Mesendoderm (in vitro differentiated cells): ENCODE measurements around the gene TWIST2.

ENCODE experiments used
- DNase-seq: peaks from one replicate; pipeline ENCODE4 v3.0.0; 2013
- H2AK5ac ChIP-seq: 2 replicates; pipeline ENCODE4 v1.6.1; 2013; ENCODE audit warnings: low read length, inconsistent platforms
- H2BK120ac ChIP-seq: 2 replicates; pipeline ENCODE4 v1.6.1; 2013; ENCODE audit warnings: low read depth, mild to moderate bottlenecking, low read length, moderate library complexity, mixed read lengths
- H2BK15ac ChIP-seq: replicated peaks from 2 replicates; pipeline ENCODE4 v1.6.1; 2013; ENCODE audit warnings: low read depth, mild to moderate bottlenecking, moderate library complexity
- H2BK5ac ChIP-seq: 2 replicates; pipeline ENCODE4 v1.6.1; 2013; ENCODE audit warnings: low read length, inconsistent platforms
- H3K18ac ChIP-seq: 2 replicates; pipeline ENCODE4 v1.6.1; 2013; ENCODE audit warnings: mild to moderate bottlenecking, low read length, mixed read lengths
- H3K23ac ChIP-seq: one replicate; pipeline ENCODE4 v1.6.1; 2013; ENCODE audit warnings: low read length
- H3K27ac ChIP-seq: 2 replicates; pipeline ENCODE4 v1.5.1; 2013; ENCODE audit warnings: low read depth, mild to moderate bottlenecking, inconsistent platforms, low read length, moderate library complexity
- H3K27me3 ChIP-seq: 2 replicates; pipeline ENCODE4 v1.6.1; 2013; ENCODE audit warnings: low read length, control low read depth, mild to moderate bottlenecking, inconsistent platforms; ENCODE audit not compliant: insufficient read depth, poor library complexity
- H3K36me3 ChIP-seq: 2 replicates; pipeline ENCODE4 v1.6.1; 2013; ENCODE audit warnings: low read length, inconsistent platforms; ENCODE audit not compliant: control insufficient read depth, insufficient read depth
- H3K4ac ChIP-seq: one replicate; pipeline ENCODE4 v1.6.1; 2013; ENCODE audit warnings: low read depth, mild to moderate bottlenecking, low read length, moderate library complexity
- H3K4me1 ChIP-seq: 2 replicates; pipeline ENCODE4 v1.6.1; 2013; ENCODE audit warnings: low read depth, low read length, inconsistent platforms; ENCODE audit not compliant: control insufficient read depth
- H3K4me2 ChIP-seq: 2 replicates; pipeline ENCODE4 v1.6.1; 2013; ENCODE audit warnings: low read length
- H3K4me3 ChIP-seq: 2 replicates; pipeline ENCODE4 v1.5.1; 2013; ENCODE audit warnings: mild to moderate bottlenecking, low read length
- H3K56ac ChIP-seq: one replicate; pipeline ENCODE4 v1.6.1; 2013; ENCODE audit warnings: low read length
- H3K79me1 ChIP-seq: 2 replicates; pipeline ENCODE4 v1.6.1; 2013; ENCODE audit warnings: low read length, inconsistent platforms
- H3K79me2 ChIP-seq: 2 replicates; pipeline ENCODE4 v1.6.1; 2013; ENCODE audit warnings: mild to moderate bottlenecking, low read length; ENCODE audit not compliant: control insufficient read depth, insufficient read depth
- H3K9ac ChIP-seq: 2 replicates; pipeline ENCODE4 v1.6.1; 2013; ENCODE audit warnings: low read length, inconsistent platforms
- H4K5ac ChIP-seq: one replicate; pipeline ENCODE4 v1.6.1; 2013; ENCODE audit warnings: low read length
- H4K8ac ChIP-seq: one replicate; pipeline ENCODE4 v1.6.1; 2013; ENCODE audit warnings: low read depth, mild to moderate bottlenecking, control low read depth, low read length, moderate library complexity
- WGBS: extraction: QIAGEN DNeasy Blood & Tissue Kit; methylation state at CpG from one replicate; pipeline ENCODE4 v1.1.7; 2013; ENCODE audit warnings: low lambda C conversion rate, missing lambda C conversion rate; ENCODE audit not compliant: insufficient coverage; ENCODE audit errors: extremely low coverage; 5-methylcytosine and 5-hydroxymethylcytosine counted together

TWIST2 gene

GRCh38 chr2:238821944-238822670 is 25.8 kb upstream of the TWIST2 start:
- H2BK120ac ChIP-seq, result no peak overlapping the region
- H3K23ac ChIP-seq, result no peak overlapping the region
- no peak overlapping the region for H3K18ac ChIP-seq
- no CpG with 5 or more reads among the region's 10 CpGs for WGBS
- H4K8ac ChIP-seq, result no peak overlapping the region
- H3K9ac ChIP-seq, result no peak overlapping the region
- H2BK15ac ChIP-seq, result no peak overlapping the region
- no peak overlapping the region for H3K27ac ChIP-seq
- no peaks in the 10 kb centered on the region for H3K79me2 ChIP-seq
- H3K4me1 ChIP-seq, result peaks cover 11% of the 10 kb centered on the region
- H3K4me3 ChIP-seq, result no peak overlapping the region
- no peak overlapping the region for H3K4ac ChIP-seq
- no peak overlapping the region for H2AK5ac ChIP-seq
- H3K56ac ChIP-seq, result no peak overlapping the region
- H3K79me1 ChIP-seq, result no peaks in the 10 kb centered on the region
- H2BK5ac ChIP-seq, result no peak overlapping the region
- no peaks in the 10 kb centered on the region for H3K27me3 ChIP-seq
- H3K36me3 ChIP-seq, result no peaks in the 10 kb centered on the region
- H3K4me2 ChIP-seq, result no peak overlapping the region
- no peak for DNase-seq
- H4K5ac ChIP-seq, result no peak overlapping the region

GRCh38 chr2:238822955-238823354 is 24.9 kb upstream of the TWIST2 start:
- Histone ChIP-seq H3K4me3 (no peak overlapping the region), H2BK5ac (no peak overlapping the region), H2AK5ac (no peak overlapping the region), H3K56ac (no peak overlapping the region), H4K8ac (no peak overlapping the region), H3K4me2 (no peak overlapping the region), H3K79me2 (no peaks in the 10 kb centered on the region), H3K27me3 (no peaks in the 10 kb centered on the region), H3K36me3 (no peaks in the 10 kb centered on the region), H3K4ac (no peak overlapping the region), H2BK120ac (no peak overlapping the region), H4K5ac (no peak overlapping the region), H2BK15ac (no peak overlapping the region), H3K27ac (no peak overlapping the region), H3K9ac (no peak overlapping the region), H3K79me1 (no peaks in the 10 kb centered on the region), H3K18ac (no peak overlapping the region), H3K23ac (no peak overlapping the region), H3K4me1 (peaks cover 4% of the 10 kb centered on the region)
- no peak for DNase-seq
- no CpG with 5 or more reads among the region's 1 CpG for WGBS

GRCh38 chr2:238831177-238831576 is 16.7 kb upstream of the TWIST2 start:
- Histone ChIP-seq H2AK5ac (no peak overlapping the region), H3K4me2 (no peak overlapping the region), H3K4ac (no peak overlapping the region), H4K8ac (no peak overlapping the region), H3K36me3 (no peaks in the 10 kb centered on the region), H3K4me1 (no peaks in the 10 kb centered on the region), H4K5ac (no peak overlapping the region), H3K27ac (no peak overlapping the region), H2BK5ac (no peak overlapping the region), H3K79me2 (no peaks in the 10 kb centered on the region), H3K23ac (no peak overlapping the region), H2BK120ac (no peak overlapping the region), H2BK15ac (no peak overlapping the region), H3K27me3 (no peaks in the 10 kb centered on the region), H3K9ac (no peak overlapping the region), H3K18ac (no peak overlapping the region), H3K79me1 (no peaks in the 10 kb centered on the region), H3K4me3 (no peak overlapping the region), H3K56ac (no peak overlapping the region)
- DNase-seq, result no peak
- WGBS, result no CpG with 5 or more reads among the region's 2 CpGs

- no peaks in the 10 kb centered on the region for H3K4me1 ChIP-seq
- H2BK120ac ChIP-seq, result no peak overlapping the region
- no peaks in the 10 kb centered on the region for H3K27me3 ChIP-seq
- H3K23ac ChIP-seq, result no peak overlapping the region
- H3K4me3 ChIP-seq, result no peak overlapping the region
- H3K27ac ChIP-seq, result no peak overlapping the region
- H3K18ac ChIP-seq, result no peak overlapping the region
- no peak overlapping the region for H2BK5ac ChIP-seq
- no peak overlapping the region for H3K56ac ChIP-seq
- no peak overlapping the region for H2AK5ac ChIP-seq
- no peaks in the 10 kb centered on the region for H3K79me2 ChIP-seq
- H3K36me3 ChIP-seq, result no peaks in the 10 kb centered on the region
- no peak overlapping the region for H4K5ac ChIP-seq
- no peak overlapping the region for H2BK15ac ChIP-seq
- no peak overlapping the region for H4K8ac ChIP-seq
- H3K4ac ChIP-seq, result no peak overlapping the region
- H3K79me1 ChIP-seq, result no peaks in the 10 kb centered on the region
- no peak for DNase-seq
- no peak overlapping the region for H3K4me2 ChIP-seq
- no peak overlapping the region for H3K9ac ChIP-seq
- no CpG with 5 or more reads among the region's 3 CpGs for WGBS
Observed at GRCh38 chr2:238834982-238835381, 12.9 kb upstream of the TWIST2 start.

GRCh38 chr2:238835726-238836301 is 12.1 kb upstream of the TWIST2 start:
- no peak overlapping the region for H3K9ac ChIP-seq
- no peaks in the 10 kb centered on the region for H3K79me2 ChIP-seq
- no peak overlapping the region for H2BK5ac ChIP-seq
- no peaks in the 10 kb centered on the region for H3K27me3 ChIP-seq
- no peaks in the 10 kb centered on the region for H3K79me1 ChIP-seq
- DNase-seq, result peak; percentile 17
- WGBS, result no CpG with 5 or more reads among the region's 7 CpGs
- no peak overlapping the region for H4K8ac ChIP-seq
- no peak overlapping the region for H2BK15ac ChIP-seq
- no peak overlapping the region for H2BK120ac ChIP-seq
- no peak overlapping the region for H3K18ac ChIP-seq
- H2AK5ac ChIP-seq, result no peak overlapping the region
- H4K5ac ChIP-seq, result no peak overlapping the region
- H3K36me3 ChIP-seq, result no peaks in the 10 kb centered on the region
- H3K4me2 ChIP-seq, result no peak overlapping the region
- H3K4me3 ChIP-seq, result no peak overlapping the region
- H3K4me1 ChIP-seq, result no peaks in the 10 kb centered on the region
- no peak overlapping the region for H3K27ac ChIP-seq
- H3K23ac ChIP-seq, result no peak overlapping the region
- no peak overlapping the region for H3K56ac ChIP-seq
- H3K4ac ChIP-seq, result no peak overlapping the region
